NCI-H128 (cell line): Measurements from ENCODE around the gene SLC39A5.
A peak's percentile ranks its signal among the peaks of the same experiment; 100 is the strongest.

Experiments
- DNase-seq: peaks from one replicate; lab custom pipeline; 2025; ENCODE audit not compliant: unreplicated experiment; lab: John Stamatoyannopoulos, UW

Gene SLC39A5

DNA sequence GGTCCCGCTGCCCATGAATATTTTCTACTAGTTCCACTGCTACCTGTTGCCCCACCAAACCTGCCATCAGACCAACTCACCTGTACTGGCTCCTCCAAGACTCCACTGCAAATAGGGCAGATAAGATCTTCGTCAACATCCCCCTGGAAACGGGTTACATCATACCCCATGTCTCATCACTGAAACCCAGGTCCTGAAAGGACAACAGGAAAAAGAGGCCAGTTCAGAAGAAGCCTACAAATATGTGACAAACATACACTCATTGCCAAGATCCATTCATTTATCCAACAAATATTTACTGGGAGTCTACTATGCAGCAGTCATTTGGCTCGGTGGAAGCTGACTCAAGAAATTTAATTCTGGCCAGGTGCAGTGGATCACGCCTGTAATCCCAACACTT is 16.0 kb upstream of the SLC39A5 start:
- DNase-seq, result no peak

DNA sequence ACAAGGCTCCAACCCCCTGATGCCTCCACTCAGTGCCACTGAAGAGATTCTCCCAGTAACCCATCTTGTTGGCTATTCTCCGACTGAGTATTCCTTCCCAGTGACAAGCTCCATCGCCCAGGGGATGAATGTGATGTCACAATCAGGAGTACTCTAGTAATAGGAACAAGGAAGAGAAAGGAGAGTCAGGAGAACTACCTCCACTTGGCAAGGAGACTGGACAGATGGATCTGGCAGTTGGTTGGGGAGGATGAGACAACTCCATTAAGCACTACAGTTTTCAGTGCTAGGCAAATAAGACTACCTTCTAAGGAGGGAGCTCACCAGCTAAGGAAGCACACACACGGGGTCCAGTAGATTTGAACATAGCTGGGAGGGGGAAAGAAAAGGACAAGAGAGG is 13.4 kb upstream of the SLC39A5 start:
- no peak for DNase-seq

DNA sequence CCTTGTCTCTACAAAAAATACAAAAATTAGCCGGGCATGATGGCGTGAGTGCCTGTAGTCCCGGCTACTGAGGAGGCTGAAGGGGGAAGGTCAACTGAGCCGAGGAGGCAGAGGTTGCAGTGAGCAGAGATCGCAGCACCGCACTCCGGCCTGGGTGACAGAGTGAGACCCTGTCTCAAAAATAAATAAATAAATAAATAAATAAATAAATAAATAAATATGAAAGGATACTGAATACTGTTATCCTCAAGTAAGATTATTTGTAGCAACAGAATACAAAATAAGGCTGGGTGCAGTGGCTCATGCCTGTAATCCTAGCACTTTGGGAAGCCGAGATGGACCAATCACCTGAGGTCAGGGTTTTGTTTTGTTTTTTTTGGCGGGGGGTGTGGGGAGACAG is 10.0 kb upstream of the SLC39A5 start:
- no peak for DNase-seq

DNA sequence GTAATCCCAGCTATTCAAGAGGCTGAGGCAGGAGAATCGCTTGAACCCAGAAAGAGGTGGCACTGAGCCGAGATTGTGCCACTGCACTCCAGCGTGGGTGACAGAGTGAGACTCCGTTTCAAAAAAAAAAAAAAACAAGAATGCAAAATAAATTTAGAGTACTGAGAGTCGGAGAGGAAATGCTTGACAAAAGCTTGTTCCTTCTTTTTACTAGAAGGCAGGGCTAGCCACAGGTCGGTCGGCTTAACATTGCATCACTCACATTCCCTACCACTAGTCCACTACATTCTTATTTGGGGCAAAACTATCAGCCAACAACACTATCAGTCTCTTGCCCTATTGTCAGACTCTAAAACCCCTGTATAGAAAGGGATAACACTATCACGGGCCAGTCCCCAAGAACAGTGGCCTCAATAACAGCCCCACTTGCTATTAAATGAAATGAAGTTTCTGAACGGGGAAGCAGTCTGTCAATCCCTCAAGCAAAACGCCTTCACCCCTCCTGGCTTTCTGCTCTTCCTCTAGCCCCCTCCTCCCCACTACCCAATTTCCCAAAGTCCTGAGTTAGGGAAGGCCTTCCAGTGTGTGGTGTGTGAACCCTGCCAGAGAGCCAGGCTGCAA is 9.1 kb upstream of the SLC39A5 start:
- no peak for DNase-seq

DNA sequence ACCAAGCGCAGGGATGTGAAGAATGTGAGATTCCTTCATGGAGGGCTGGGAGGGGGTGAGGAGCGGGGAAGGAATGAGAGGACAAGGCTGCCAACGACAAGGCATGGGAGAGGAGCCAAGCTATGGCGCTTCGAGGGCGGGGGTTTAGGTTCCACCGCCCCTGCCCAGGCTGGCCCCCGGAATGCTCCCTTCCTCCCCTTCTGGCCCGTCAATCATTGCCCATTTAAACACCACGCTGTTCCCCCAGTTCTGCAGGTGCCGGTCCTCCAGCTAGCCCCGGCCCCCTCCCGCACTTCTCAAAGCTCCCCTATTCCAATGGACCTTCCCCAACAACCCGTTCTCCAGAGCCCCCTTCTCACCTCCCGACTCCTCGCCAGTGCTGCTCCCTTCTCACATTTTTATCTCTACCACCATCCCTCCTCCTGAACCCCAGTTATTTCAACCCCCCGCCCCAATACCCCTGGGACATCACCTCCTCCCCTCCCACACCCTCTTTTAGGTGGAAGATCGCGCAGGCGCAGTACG is 8.6 kb upstream of the SLC39A5 start:
- DNase-seq, result no peak

DNA sequence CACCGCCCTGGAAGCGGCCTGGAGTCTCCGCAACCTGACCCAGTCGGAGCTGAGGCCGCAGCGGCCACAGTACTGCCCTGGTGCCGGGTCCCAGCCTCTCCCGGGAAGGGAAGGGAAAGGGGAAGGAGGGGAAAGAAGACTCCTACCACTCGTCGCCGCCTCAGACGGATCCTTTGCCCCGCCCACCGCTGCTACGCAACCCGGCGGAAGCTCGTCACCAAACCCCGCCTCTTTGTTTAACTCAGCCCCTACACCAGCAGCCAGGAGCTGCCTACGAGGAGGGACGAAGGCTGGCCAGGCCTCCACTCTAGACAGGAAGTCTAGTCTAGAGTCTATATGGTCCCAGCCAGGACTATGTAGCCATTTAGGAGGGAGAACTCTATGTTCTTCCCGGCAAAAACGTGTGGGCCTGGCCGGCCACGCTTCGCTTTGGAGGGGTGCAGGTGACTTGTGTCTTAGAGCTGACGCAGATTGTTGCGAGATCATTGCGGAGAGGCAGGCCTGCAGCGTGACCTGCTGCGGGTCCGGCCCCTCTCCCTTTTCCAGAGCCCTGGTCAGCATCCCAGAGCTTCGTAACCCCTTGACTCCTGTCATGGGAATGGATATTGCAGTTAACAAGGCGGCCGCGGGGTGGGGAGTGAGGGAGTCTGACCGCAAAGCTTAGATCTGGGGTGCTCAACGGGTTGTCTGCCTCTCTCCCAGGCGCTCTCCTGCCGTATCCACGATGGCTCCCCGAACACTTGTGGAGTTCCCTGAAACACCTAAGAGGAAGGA is 7.9 kb upstream of the SLC39A5 start, which contains the start of gene RNF41:
TSS of gene RNF41 (minus strand) at position 166 of the 774 bp plus-strand sequence. CDS start 7,875 bp downstream, outside the sequence.
- DNase-seq, result peak; percentile 92

DNA sequence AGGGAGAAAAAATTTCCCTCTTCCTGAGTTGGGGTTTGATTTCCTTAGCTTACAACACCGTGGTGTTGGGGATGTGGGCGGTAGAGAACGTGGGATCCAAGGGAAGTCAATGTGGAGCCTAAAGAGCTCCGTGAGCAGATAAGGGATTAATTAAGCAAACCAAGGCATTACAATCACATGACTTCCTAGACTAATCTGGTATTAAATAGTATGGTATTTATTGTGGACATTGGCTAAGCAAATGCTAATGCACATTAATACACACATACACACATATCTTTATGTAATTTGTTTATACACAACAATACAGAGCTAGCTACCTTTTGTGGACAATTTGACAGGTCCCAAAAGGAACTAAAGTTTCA is 7.3 kb upstream of the SLC39A5 start:
- DNase-seq, result no peak

DNA sequence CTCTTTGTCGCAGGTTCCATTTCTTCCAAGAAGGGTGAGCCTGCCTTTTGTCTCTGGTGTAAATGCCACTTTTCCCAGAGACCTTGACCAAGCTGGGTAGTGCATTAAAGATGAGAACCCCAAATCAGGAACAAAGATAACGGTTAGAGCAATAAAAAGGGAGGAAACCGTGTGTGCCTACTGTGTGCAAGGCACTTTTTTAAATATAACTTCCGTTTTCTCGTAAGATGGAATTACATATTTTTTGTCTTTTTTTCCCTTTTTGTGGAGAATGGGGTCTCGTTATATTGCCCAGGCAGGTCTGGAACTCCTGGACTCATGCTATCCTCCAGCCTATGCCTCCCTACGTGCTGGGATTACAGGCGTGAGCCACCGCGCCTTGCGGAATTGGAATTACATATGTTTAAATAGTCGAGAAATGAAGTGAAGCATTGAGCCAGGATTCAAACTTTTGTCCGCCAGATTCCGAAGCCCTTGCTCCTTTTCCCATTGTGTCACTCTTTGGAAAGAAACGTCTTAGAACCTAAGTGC is 6.2 kb upstream of the SLC39A5 start:
- no peak for DNase-seq

DNA sequence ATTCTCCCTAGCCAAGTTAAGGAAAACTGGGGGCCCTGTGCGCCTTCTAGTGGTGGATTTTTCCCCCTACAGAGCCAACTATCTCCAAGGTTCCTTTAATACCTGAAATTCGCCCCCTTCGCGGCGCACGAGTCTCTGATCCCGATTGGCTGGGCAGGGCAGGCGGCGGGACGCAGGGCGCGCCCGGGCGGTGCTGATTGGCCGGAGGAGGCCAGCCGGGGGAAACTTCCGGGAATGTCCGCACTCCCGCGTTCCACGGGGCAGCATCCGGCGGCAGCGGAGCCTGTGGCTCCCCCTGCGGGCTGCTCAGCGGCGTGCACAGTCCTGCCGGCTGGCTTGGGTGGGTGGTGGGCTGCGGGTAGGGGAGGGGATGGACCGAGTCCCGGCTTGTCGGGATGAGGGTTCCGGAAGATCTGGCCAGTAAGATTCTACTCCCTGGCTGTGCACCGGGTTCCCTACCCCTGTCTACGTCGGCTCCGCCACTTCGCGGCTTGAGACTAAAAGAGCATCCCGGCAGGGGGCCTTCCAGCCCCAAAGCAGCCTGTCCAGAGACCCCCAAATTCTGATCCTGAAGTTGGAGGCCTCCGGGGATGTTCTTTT is 5.6 kb upstream of the SLC39A5 start, which contains the start of gene NABP2:
TSS of gene NABP2 (plus strand) at position 241 of the 600 bp plus-strand sequence. CDS start 515 bp downstream, outside the sequence.
- DNase-seq, result peak; percentile 94

DNA sequence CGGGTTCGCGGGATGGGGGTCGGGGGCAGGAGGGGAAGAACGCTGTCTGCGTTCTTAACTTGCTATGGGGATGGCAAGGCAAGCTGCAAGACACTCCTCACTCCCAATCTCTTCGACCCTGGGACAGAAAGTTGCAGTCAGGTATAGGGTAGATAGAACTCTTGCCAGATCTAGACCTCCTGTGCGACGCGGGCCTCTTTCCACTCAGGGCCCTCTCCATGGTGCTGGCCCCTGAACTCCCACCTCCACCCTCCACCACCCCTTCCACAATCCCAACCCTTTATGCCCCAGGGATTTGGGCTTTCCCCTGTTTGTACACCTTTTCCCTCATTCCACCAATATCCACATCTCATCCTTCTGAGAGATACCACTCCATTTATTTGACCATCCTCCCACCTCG is 4.9 kb upstream of the SLC39A5 start:
- no peak for DNase-seq

DNA sequence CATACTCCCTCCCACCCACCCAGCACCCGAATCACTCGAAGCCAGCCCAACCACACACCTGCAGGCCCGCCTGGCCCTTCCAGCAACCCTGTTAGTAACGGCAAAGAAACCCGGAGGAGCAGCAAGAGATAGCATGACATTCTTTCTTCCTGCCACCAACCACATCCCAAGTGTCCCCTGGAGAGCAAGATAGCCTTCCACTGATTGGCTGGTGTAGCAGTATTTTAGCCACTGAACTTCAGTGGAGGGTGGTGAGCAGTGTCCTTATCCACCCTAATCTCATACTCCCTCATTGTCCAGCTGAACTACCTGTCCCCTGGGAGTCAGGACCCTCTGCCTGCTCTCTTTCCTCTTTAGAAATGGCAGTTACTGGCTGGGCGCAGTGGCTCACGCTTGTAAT is 769 bp upstream of the SLC39A5 start:
- no peak for DNase-seq

DNA sequence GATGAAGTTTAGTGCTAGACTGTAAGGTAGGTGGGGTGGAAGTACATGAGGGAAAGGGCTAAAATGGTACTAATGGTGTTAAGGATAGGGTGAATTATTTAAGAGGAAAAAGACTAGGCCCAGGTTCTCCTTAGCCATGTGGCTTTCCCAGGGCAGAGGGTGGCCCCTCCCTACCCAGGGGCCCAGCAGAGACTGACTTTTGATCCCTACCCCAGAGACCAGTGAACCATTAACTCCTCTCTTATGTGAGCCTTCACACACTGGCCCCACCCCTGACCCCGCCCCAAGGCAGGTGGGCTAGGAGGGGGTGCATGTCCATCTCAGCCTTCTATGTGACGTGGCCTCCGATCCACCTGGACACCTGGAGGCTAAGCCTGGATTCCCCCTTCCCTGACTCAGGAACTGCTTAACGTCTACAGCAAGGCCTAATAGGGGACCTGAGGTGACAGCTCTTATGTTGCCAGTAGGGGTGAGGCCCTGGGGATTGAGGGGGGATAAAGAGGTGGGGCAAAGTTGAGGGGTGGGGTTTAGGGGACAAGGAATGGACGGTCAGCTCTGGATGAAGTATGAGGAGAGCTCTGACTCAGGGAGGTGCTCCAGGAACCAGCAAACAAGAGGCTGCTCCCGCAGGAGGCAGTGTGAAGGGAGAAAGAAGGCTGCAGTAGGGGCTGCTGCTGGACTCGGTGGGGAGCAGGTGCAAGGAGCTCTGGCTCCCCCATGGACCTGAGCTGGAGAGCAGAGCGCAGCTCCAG is 757 bp downstream of the SLC39A5 start:
- no peak for DNase-seq

DNA sequence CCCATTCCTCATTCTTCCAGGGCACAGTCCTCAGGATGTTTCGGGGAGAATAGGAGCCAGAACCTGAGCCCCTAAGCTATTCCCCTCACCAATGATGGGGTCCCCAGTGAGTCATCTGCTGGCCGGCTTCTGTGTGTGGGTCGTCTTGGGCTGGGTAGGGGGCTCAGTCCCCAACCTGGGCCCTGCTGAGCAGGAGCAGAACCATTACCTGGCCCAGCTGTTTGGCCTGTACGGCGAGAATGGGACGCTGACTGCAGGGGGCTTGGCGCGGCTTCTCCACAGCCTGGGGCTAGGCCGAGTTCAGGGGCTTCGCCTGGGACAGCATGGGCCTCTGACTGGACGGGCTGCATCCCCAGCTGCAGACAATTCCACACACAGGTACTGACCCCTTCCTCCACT is 1.3 kb downstream of the SLC39A5 start:
- no peak for DNase-seq

DNA sequence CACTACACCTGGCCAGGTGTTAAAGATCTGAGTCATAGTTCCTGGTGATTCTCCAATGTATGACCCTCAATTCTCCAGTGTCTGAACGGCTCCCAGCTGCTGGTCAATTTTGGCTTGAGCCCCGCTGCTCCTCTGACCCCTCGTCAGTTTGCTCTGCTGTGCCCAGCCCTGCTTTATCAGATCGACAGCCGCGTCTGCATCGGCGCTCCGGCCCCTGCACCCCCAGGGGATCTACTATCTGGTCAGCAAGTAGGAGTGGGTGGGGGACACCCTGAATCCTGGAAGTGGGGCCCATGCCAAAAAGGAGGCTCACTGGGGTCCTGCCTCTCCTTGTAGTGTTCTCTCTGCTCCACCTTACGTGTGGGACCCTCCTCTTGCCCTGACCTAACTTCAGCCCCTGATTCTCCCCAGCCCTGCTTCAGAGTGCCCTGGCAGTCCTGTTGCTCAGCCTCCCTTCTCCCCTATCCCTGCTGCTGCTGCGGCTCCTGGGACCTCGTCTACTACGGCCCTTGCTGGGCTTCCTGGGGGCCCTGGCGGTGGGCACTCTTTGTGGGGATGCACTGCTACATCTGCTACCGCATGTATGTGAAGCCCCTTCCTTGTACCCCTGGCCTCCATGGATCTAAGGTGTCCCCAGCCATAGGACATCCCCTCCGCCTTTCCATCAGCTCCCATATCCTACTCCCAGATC is 5.0 kb downstream of the SLC39A5 start:
- no peak for DNase-seq

DNA sequence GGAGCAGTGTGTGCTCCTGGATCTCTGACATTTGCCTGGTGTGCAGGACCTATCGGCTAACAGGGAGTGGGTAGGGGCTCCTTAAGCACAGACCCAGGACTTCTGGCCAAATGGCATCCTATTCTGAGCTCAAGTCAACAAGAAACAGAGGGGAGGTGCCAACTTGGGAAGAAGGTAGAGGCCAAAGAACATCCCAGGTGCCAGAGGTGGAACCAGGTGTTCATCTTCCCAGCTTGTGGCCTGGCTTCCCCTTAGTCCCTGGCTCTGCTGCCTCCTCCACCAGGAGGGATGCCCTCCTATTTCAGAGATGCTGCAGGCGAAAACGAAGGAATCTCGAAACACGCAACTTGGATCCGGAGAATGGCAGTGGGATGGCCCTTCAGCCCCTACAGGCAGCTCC is 6.2 kb downstream of the SLC39A5 start:
- no peak for DNase-seq

DNA sequence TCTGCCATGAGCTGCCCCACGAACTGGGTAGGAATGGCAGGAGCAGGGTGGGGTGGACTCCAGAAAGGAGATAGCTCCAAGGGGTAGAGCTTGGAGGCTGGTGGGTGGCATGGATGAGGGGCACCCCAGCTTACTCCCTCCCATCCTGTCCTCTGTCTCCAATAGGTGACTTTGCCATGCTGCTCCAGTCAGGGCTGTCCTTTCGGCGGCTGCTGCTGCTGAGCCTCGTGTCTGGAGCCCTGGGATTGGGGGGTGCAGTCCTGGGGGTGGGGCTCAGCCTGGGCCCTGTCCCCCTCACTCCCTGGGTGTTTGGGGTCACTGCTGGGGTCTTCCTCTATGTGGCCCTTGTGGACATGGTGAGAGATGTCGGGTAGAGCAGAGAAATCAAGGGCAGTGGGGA is 7.1 kb downstream of the SLC39A5 start:
- DNase-seq, result no peak

DNA sequence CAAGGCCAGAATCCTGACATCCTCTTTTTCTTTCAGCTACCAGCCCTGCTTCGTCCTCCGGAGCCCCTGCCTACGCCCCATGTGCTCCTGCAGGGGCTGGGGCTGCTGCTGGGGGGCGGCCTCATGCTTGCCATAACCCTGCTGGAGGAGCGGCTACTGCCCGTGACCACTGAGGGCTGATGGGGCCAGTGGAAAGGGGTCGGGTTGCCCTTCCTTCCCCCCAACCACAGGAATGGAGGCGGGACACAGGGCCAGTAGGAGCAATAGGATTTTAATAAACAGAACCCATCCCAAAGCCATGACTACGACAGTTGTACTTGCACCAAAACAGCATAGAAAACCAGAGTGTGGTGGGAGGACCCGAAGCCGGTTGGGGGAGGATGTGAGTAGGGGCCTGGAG is 7.7 kb downstream of the SLC39A5 start:
- DNase-seq, result no peak

DNA sequence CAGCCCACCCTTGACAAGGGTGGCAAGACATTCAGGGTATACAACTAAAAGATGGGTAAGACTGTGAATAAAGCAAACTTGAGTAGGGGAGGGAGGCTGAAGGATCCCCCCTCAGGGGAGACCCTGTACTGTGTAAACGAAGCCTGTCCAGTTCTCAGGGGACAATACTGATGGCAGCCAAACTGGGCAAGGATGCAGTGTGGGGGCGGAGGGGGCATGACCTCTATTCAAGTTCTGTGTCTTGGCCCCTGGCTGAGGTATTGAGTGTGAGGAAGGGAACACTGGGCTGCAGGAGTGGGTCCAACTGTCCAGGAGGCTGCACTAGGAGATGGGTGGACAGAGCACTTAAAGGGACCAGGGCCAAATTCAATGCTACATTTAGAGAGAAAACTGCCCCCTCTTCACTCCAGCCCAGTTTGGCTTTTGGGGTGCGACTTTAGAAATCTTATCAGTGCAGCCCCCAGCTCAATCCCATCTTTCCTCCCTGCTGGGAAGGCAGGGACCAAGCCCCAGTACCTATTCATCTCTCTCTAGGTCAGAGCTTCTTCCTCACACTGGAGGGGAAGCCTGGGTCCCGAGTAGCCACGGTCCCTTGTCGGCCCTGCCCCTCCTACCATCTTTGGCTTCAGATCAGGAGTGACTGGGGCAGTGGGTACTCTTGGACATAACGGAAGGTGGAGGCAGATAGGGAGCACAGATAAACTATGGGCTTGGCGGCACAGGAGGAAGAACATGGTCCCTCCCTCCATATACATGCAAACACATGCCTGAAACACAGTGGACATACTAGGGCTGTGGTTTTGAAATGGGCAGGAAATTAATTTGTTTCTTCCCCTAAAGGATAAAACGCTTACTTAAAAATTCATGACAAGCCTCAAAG is 11.8 kb downstream of the SLC39A5 start:
- no peak for DNase-seq

DNA sequence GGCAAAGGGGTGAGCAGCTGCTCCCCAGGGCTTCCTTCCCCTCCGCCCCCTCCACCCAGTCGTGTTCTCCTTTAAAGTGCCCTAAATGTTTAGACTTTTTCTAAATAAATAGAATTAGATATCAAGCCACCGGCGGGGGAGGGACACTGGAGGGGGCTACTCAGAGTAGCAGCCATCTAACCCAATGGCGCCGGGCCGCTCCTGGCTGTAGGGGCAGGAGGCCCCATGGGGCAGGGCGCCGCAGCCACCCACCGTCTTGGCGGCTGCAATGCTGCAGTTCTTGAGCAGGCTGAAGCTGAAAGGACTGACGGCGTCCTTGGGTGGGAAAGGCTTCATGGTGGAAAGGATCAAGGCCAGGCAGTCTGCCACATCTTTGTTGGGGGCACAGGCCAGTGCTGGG is 13.1 kb downstream of the SLC39A5 start:
- DNase-seq, result no peak
